HG03342 (cell line): Measurements from ENCODE around the gene MRPL37.

Source experiments
- ATAC-seq: cut with Tn5 transposase; IDR thresholded peaks from one replicate; pipeline ENCODE4 v1.9.1; 2021; ENCODE audit warnings: mild to moderate bottlenecking, moderate library complexity; ENCODE audit not compliant: unreplicated experiment

Gene MRPL37

GRCh38 chr1:54238353-54239034, 38.5 kb downstream of the MRPL37 start:
- no peak for ATAC-seq

GRCh38 chr1:54239035-54239383, 39.0 kb downstream of the MRPL37 start:
- ATAC-seq = no peak

GRCh38 chr1:54239631-54240031, 39.7 kb downstream of the MRPL37 start:
- no peak for ATAC-seq

GRCh38 chr1:54240741-54241335, 40.9 kb downstream of the MRPL37 start:
- no peak for ATAC-seq

GRCh38 chr1:54241364-54241763, 41.4 kb downstream of the MRPL37 start:
- no peak for ATAC-seq

GRCh38 chr1:54243022-54243421, 43.1 kb downstream of the MRPL37 start:
- ATAC-seq = no peak

- ATAC-seq = no peak
Measured at GRCh38 chr1:54244655-54245054, 44.7 kb downstream of the MRPL37 start.

- ATAC-seq = no peak
Measured at GRCh38 chr1:54245501-54245900, 45.5 kb downstream of the MRPL37 start.

- no peak for ATAC-seq
Measured at GRCh38 chr1:54246116-54246721, 46.3 kb downstream of the MRPL37 start.

- ATAC-seq = no peak
Measured at GRCh38 chr1:54247863-54248515, 48.0 kb downstream of the MRPL37 start.

GRCh38 chr1:54248966-54249365, 49.0 kb downstream of the MRPL37 start:
- ATAC-seq = no peak

- ATAC-seq = no peak
Measured at GRCh38 chr1:54249819-54250435, 50.0 kb downstream of the MRPL37 start.

GRCh38 chr1:54250670-54251069, 50.7 kb downstream of the MRPL37 start:
- ATAC-seq = no peak

GRCh38 chr1:54252371-54252936, 52.5 kb downstream of the MRPL37 start:
- no peak for ATAC-seq

- ATAC-seq = no peak
Measured at GRCh38 chr1:54253480-54253879, 53.5 kb downstream of the MRPL37 start.

GRCh38 chr1:54254055-54254454, 54.1 kb downstream of the MRPL37 start:
- no peak for ATAC-seq

- ATAC-seq = no peak
Measured at GRCh38 chr1:54255026-54255702, 55.2 kb downstream of the MRPL37 start.

- ATAC-seq = no peak
Measured at GRCh38 chr1:54256522-54257345, 56.8 kb downstream of the MRPL37 start.

- ATAC-seq = no peak
Measured at GRCh38 chr1:54257346-54257620, 57.3 kb downstream of the MRPL37 start.

- no peak for ATAC-seq
Measured at GRCh38 chr1:54257876-54258275, 57.9 kb downstream of the MRPL37 start.
